NAMALWA (cell line): ENCODE data around the gene PSMD8.
"Not testable (repeated sequence)": the region's sequence is repeated elsewhere in the genome, so short reads cannot be mapped to it uniquely, and the experiment has no call there.

Source experiments
- DNase-seq: peaks from one replicate; pipeline ENCODE4 v3.0.0-alpha.2; 2015; ENCODE audit warnings: low spot score

Gene PSMD8

DNA sequence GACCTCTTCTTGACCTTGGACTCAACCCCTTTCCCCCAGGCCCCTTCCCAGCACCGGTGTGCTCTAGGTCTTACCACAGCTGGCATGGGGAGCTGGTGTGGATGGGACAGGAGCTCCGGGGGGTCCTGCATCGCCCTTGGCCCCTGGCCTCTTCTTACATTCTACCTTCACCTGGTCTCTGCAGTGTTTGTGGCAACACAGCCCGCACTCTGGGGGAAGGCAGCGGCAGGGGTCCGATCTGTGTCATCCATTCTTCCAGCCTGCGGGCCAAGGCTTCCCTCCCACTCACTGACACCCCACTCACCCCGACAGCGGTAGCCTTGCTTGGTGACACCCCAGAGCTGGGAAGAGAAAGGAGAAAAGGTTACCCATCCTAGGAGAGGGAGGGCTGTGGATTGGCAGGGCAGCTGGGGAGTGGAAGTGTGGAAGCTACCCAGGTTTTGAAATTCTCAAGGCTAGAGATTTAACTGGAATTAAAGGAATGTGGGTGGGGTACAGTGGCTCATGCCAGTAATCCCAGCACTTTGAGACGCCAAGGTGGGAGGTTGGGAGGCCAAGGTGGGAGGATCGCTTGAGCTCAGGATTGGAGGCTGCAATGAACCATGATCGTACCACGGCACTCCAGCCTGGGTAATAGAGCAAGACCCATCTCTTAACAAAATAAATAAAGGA, 36.8 kb downstream of the PSMD8 start:
- no peak for DNase-seq

DNA sequence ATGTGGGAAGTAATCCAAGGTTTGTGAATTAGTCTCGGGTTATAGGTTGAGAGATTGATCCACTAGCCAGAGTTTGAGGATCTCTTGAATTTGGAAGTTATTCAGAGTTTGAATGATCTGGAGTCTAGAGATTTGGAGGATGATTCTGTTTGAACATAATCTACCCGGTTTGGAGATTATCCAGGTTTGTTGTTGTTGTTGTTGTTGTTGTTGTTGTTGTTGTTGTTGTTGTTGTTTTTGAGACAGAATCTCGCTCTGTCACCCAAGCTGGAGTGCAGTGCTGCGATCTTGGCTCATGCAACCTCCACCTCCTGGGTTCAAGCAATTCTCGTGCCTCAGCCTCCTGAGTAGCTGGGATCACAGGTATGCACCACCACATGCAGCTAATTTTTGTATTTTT, 37.5 kb downstream of the PSMD8 start:
- not testable (repeated sequence) for DNase-seq

DNA sequence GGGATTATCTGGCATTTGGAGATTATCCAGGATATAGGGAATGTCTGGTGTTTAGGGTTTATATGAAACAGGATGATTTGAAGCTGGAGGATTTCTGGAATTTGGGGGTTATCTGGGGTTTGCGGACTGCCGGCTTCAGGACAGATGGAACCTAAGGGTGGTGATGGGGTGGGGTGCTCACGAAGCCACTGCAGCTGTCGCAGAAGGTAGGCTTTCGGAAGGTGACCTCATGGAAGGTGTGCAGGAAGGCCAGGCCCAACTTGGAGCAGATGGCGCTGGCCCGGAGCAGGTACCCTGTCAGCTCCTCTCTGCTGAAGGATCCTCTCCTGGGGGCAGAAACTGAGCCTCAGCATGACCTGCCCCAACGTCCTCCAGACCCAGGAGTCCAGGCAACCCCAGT, 38.1 kb downstream of the PSMD8 start:
- no peak for DNase-seq

DNA sequence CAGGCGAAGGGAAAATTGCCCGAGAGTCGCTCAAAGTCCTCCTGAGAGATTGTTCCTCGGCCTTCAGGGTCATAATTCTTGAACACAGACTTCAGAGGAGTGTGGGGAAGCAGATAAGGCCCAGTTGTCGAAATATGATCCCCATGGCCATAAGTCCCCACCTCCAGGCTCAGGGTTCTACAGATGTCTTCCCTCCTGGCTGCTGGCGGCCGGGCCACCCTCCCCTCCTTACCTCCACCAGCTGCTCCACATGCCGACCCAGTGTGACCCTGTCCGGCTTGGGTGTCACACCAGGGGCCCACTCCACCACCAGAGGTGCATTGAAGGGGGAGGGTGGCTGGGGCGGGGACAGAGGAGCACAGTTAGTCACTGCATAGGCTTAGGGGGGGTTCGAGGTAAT, 38.6 kb downstream of the PSMD8 start:
- no peak for DNase-seq

GRCh38 chr19:38413416-38413815, 39.0 kb downstream of the PSMD8 start:
- no peak for DNase-seq

GRCh38 chr19:38417146-38417543, 42.8 kb downstream of the PSMD8 start:
- no peak for DNase-seq

GRCh38 chr19:38417544-38418506, 43.5 kb downstream of the PSMD8 start:
- no peak for DNase-seq

GRCh38 chr19:38420935-38421334, 46.6 kb downstream of the PSMD8 start:
- no peak for DNase-seq

DNA sequence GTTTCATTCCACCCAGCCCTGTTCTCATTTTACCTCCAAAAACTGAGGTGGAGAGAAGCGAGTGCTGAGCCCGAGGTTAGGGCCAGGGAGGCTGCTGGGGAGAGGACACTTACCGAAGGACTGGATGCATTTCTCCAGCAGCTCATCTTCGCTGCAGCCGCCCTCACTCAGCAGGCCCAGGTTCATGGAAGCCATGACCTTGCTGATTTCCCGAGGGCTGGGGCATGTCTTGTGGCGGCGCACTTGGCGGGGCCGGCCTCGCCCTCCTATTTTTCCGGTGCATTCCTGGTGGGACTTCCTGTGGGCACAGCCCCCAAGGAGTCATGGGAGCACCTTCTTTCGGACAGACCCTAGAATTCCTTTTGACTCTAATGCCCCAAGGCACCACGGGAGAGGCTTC, 47.5 kb downstream of the PSMD8 start:
- DNase-seq, result no peak

- DNase-seq, result no peak
Observed at GRCh38 chr19:38422438-38422837, 48.1 kb downstream of the PSMD8 start.

- no peak for DNase-seq
Observed at GRCh38 chr19:38424272-38424671, 49.9 kb downstream of the PSMD8 start.

GRCh38 chr19:38425222-38425809, 50.9 kb downstream of the PSMD8 start:
- DNase-seq, result no peak

DNA sequence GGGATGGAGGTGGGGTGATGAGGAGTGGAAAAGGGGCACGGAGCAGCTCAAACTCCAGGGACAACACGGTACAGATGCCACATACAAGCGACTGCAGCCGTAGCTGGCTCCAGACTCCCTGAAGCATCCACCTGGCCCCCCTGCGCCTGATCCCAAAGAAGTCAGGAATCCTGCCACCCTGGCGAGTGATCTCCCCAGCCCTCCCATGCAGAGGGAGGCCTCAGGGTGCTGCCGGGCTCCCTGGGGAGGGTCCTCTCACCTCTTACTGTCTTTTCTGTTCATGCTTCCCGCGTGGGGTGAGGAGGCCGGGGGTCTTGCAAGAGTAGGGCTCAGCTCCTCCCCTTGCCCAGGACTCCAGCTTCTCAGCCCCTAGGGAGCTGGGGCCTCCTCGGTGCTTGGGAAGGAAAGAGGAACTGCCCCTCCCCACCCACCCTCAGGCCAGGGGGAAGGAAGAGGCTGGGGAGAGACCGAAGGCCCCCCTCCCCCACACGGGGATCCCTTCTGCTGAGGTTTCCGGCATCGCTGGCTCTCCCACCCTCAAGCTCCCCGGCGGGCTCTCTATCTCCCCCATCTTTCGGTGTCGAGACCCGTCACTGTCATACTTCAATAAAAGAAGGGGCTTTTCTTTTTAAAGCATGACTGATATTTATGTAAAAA, 51.6 kb downstream of the PSMD8 start, which contains the start of gene RASGRP4:
RASGRP4 (minus strand) TSS at position 410 of the 657 bp plus-strand sequence; CDS start at position 282, 128 bp downstream.
- no peak for DNase-seq

GRCh38 chr19:38427035-38427677, 52.8 kb downstream of the PSMD8 start:
- DNase-seq, result not testable (repeated sequence)

DNA sequence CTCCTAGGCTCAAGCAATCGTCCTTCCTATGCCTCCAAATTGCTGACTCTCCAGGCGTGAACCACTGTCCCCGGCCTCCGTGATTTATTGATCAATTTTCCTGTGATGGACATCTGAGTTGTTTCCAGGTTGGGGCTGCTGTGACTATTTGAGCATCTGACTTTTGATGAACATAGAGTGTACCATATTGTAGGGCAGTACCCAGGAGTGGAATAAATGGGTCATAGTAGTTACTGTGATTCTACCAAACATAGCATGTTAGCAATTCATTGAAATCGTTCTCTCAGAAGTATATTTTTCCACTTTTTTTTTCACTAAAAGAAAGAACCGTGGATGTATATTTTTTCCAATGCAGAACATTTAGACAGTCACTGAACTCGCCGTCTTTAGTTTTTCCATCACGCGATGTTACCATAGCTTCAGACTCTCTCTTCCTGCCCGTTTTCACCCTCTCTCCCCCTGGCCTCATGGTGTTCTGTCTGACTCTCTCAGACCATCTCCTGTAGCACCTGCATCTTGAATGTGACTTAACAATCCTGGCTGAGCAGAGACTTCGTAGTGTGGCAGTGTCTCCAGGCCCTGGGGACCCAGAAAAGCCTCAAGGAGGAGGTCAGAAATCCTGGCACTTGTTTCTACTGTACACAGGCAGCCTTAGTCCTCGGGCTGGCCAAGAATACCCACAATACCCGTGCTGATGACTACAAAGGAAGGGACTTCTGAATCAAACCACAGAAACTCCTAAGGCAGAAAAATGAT, 54.9 kb downstream of the PSMD8 start:
- no peak for DNase-seq

GRCh38 chr19:38429811-38430156, 55.4 kb downstream of the PSMD8 start:
- no peak for DNase-seq

DNA sequence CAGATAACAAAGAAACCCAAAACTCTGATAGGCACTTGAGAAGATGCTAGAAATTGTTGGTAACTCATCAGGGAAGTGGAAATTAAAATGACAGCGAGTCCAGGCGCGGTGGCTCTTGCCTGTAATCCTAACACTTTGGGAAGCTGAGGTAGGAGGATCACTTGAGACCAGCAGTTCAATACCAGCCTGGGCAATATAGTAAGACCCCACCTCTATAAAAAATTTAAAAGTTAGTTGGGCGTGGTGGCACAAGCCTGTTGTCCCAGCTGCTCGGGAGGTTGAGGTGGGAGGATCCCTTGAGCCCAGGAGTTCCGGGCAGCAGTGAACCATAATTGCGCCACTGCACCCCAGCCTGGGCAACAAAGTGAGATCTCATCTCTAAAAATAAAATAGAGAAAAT, 56.6 kb downstream of the PSMD8 start:
- DNase-seq, result no peak

DNA sequence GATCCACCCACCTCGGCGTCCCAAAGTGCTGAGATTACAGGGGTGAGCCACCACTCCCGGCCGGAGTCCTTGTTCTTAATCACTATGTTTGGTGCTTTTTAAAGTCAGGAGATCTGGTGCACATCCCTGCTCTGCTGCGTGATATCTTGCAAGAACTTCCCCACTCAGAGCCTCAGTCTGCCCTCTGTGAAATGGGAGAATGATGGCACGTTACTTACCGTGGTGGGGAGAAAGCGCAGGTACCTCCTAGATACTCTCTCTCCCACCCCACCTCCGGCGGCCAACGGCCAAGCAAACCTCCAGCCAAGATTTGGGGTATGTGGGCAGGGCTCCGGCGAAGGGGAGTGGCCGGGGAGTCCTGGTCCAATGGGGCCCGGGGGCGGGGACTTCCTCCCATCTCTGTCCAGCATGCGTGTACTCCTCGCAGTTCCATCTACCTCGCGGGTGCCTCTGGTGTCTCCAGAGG, 58.9 kb downstream of the PSMD8 start, which contains the start of gene RYR1:
RYR1 (plus strand) TSS at position 424 of the 466 bp plus-strand sequence. CDS start 139 bp downstream, outside the sequence.
- peak; percentile 28 for DNase-seq
